ENCODE results near the gene STPG1.

The STPG1 gene

GRCh38 chr1:24364975-24365678, 48.5 kb downstream of the STPG1 start:
- peak; percentile 60 for DNase-seq

- DNase-seq: no peak
These were observed 49.0 kb downstream of the STPG1 start for GRCh38 chr1:24364605-24364974.

GRCh38 chr1:24363994-24364393, 49.6 kb downstream of the STPG1 start:
- DNase-seq: no peak

- no peak for DNase-seq
These were observed 50.5 kb downstream of the STPG1 start for GRCh38 chr1:24362982-24363614.

GRCh38 chr1:24362396-24362795, 51.2 kb downstream of the STPG1 start:
- DNase-seq: no peak

- no peak for DNase-seq
These were observed 51.8 kb downstream of the STPG1 start for GRCh38 chr1:24361811-24362210.

- DNase-seq: no peak
These were observed 52.9 kb downstream of the STPG1 start for GRCh38 chr1:24360681-24361080.

GRCh38 chr1:24357038-24357437, 56.5 kb downstream of the STPG1 start:
- DNase-seq: no peak

GRCh38 chr1:24355466-24355865, 58.1 kb downstream of the STPG1 start:
- no peak for DNase-seq

- DNase-seq: no peak
These were observed 60.2 kb downstream of the STPG1 start for GRCh38 chr1:24353292-24353891.

- DNase-seq: peak; percentile 85
These were observed 61.5 kb downstream of the STPG1 start for GRCh38 chr1:24351918-24352627.

GRCh38 chr1:24351247-24351646, 62.3 kb downstream of the STPG1 start:
- DNase-seq: peak; percentile 32

GRCh38 chr1:24349891-24350290, 63.7 kb downstream of the STPG1 start:
- DNase-seq: peak; percentile 51

GRCh38 chr1:24348196-24348595, 65.4 kb downstream of the STPG1 start:
- DNase-seq: no peak

- DNase-seq: no peak
These were observed 66.2 kb downstream of the STPG1 start for GRCh38 chr1:24347159-24347934.

GRCh38 chr1:24345334-24345733, 68.2 kb downstream of the STPG1 start:
- DNase-seq: no peak

GRCh38 chr1:24344090-24344742, 69.4 kb downstream of the STPG1 start:
- no peak for DNase-seq

GRCh38 chr1:24343412-24344089, 70.0 kb downstream of the STPG1 start:
- DNase-seq: no peak

- no peak for DNase-seq
These were observed 72.3 kb downstream of the STPG1 start for GRCh38 chr1:24341260-24341659.

GRCh38 chr1:24340770-24341169, 72.8 kb downstream of the STPG1 start:
- DNase-seq: no peak

GRCh38 chr1:24339996-24340395, 73.6 kb downstream of the STPG1 start:
- no peak for DNase-seq

- DNase-seq: no peak
These were observed 75.1 kb downstream of the STPG1 start for GRCh38 chr1:24338447-24338846.
